HG03066 (cell line): ENCODE measurements around the gene TBC1D21.

Source experiments
- ATAC-seq: cut with Tn5 transposase; IDR thresholded peaks from one replicate; pipeline ENCODE4 v1.9.1; 2021; ENCODE audit warnings: low read depth; ENCODE audit not compliant: unreplicated experiment

Gene TBC1D21

DNA sequence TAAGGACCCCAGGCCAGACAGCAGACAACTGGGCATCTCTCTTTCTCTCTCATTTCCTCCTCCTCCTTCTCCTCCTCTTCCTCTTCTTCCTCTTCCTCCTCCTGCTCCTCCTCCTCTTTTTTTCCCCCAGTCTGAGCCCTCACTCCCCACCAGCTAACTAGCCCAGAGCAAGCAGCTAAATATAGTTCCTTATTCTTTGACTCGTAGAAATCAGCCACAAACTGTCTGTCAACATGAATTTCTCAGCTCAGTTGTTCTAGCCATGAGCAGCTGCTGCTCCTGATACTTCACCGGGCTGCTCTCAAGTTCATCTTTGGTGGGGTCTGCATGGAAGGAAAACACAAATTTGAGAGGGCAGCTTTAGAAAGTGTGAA lies 33.7 kb downstream of the TBC1D21 start:
- ATAC-seq: no peak

- ATAC-seq: no peak
These were observed 34.9 kb downstream of the TBC1D21 start for GRCh38 chr15:73908030-73908821.

GRCh38 chr15:73908822-73909122 lies 35.4 kb downstream of the TBC1D21 start:
- ATAC-seq: no peak

- no peak for ATAC-seq
These were observed 36.3 kb downstream of the TBC1D21 start for GRCh38 chr15:73909651-73910050.

DNA sequence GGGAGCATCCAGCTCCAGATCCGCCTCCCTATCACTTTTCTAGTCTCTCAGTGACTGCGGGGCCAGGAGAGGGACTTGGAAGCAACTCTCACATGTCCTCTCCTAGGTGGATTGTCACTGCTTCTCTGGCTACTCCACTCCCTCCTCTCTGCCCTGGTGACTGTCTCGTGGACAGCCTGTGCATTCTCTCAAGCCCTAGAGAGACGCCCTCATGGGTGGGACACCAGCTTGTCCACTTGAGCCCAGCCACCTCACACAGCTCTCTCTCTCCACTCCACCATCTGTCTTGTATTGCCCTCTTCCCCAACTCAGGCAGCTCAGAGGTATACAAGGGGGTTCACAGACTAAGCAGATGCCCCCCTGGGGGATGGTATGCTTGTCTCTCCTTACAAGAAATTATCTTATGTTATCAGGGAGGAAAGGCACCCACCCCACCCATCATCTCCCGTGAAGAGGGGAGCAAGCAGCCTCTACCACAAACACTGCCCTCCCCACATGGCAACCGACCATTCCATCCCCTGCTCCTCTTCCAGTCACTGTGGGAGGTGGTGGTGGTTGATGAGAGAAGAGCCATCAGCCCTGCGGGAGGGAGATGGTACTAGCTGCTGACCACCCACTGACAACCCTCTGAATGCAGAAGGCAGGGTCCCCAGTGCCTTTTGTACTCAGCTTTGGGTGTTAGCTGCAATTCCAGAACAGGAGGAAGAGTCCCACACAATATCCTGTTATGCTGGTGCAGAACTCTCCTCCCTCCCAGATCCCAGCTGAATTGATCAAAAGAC lies 37.3 kb downstream of the TBC1D21 start:
- no peak for ATAC-seq

DNA sequence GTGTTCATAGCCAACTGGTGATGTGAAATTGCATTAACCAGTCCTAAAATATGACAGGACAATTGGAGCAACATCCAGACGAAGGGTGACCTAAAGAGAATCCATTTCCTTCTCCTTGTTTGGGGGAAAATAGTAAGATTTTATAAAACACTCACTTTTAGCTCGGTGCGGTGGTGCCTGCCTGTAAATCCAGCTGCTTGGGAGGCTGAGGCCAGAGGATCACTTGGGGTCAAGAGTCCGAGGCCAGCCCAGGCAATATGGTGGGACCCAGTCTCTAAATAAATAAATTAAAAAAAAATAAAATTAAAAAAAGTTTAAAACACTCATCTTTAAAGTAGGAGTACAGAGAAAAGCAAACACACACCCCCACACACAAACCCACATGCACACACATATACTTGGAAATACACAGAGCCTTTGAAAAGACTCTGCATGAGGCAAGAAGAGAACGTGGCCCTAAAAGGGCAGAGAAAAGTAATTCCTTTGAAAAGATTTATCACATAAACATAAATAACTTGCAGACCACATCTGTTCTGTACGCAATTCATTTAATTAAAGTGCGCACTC lies 38.7 kb downstream of the TBC1D21 start:
- no peak for ATAC-seq

- no peak for ATAC-seq
These were observed 40.8 kb downstream of the TBC1D21 start for GRCh38 chr15:73914145-73914544.

DNA sequence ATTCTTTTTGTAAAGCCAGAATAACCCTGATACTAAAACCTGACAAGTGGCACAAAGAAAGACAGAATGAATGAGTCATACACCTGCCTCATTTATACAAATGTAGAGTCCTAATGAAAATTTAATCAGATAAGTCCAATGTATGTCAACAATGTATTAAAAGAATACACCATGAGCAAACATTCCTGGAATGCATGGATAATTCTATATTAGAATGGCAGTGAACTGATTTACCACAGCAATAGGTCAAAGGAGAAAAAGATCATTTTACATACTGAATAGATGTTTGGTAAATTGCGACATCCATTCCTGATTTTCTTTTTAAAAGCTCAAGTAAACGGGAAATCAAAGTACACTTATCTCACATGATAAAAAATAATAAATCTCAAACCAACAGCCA lies 41.7 kb downstream of the TBC1D21 start:
- no peak for ATAC-seq

DNA sequence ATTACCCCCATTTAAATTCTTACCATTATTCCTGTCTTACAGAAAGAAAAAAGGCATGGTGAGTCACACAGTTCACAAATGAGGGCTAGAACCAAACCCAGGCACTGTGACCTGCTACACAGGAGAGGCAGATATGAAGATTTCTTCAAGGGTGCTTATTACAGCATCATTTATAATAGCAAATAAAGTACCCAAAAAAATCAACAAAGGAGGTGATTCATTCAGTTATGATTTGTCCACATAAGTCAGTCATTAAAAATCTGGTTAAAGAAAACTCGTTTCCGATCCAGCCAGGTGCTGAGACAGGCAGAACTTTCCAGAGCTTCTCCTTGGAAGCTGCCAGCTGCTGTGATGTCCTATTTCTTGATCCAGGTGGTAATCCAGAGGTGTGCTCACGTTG lies 45.4 kb downstream of the TBC1D21 start:
- ATAC-seq: no peak

- ATAC-seq: no peak
These were observed 46.3 kb downstream of the TBC1D21 start for GRCh38 chr15:73919706-73920105.

GRCh38 chr15:73921254-73921925 lies 48.0 kb downstream of the TBC1D21 start:
- no peak for ATAC-seq

- no peak for ATAC-seq
These were observed 49.1 kb downstream of the TBC1D21 start for GRCh38 chr15:73922186-73923151.

- ATAC-seq: no peak
These were observed 49.8 kb downstream of the TBC1D21 start for GRCh38 chr15:73923156-73923487.

GRCh38 chr15:73923488-73924164 lies 50.3 kb downstream of the TBC1D21 start:
- ATAC-seq: no peak

- no peak for ATAC-seq
These were observed 51.0 kb downstream of the TBC1D21 start for GRCh38 chr15:73924171-73924921.

DNA sequence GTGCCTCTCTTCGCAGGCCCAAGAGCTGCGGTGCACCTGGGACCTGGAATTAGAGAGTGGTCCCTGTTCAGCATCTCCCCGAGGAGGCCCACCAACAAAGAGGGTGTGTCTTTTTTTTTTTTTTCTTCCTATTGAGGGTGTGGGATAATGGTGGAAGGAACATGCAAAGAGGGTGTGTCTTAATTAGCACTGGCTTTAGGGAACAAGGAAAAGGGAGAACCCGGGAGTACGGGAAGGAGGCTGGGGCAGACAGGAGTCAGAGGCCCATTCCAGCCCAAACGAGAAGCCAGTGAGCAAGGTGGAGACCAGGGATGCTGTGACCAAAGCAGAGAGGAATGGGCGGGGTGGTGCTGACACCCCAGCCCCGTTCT lies 52.5 kb downstream of the TBC1D21 start:
- no peak for ATAC-seq

- no peak for ATAC-seq
These were observed 53.0 kb downstream of the TBC1D21 start, which contains the start of gene LOXL1 for GRCh38 chr15:73926219-73927002. LOXL1 (plus strand) TSS chr15:73926462; CDS start chr15:73926784, 322 bp downstream.

DNA sequence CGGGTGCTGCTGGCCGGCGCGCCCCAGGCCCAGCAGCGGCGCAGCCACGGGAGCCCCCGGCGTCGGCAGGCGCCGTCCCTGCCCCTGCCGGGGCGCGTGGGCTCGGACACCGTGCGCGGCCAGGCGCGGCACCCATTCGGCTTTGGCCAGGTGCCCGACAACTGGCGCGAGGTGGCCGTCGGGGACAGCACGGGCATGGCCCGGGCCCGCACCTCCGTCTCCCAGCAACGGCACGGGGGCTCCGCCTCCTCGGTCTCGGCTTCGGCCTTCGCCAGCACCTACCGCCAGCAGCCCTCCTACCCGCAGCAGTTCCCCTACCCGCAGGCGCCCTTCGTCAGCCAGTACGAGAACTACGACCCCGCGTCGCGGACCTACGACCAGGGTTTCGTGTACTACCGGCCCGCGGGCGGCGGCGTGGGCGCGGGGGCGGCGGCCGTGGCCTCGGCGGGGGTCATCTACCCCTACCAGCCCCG lies 53.7 kb downstream of the TBC1D21 start:
- no peak for ATAC-seq
